Smooth muscle cell (in vitro differentiated cells): ENCODE data around the gene MRPL46. TPM values are rescaled to one million over a fixed set of nuclear protein-coding genes. Genes with fewer than 3 reads are reported as not detected.

Experiments used
- DNase-seq: peaks from one replicate; lab custom pipeline; 2025; ENCODE audit not compliant: unreplicated experiment; lab: John Stamatoyannopoulos, UW
- H2AFZ ChIP-seq: fragments of 200-600 bp; sonication (generic); 2 replicates; pipeline ENCODE4 v1.6.0; 2016; ENCODE audit warnings: antibody characterized with exemption, low read depth, mild to moderate bottlenecking
- H3F3A ChIP-seq: fragments of 200-600 bp; sonication (generic); 2 replicates; pipeline ENCODE4 v1.6.0; 2017; ENCODE audit warnings: antibody characterized with exemption, low read depth
- H3K27ac ChIP-seq: fragments of 200-600 bp; sonication (generic); 2 replicates; pipeline ENCODE4 v1.5.1; 2016; ENCODE audit warnings: low read depth, mild to moderate bottlenecking
- H3K27me3 ChIP-seq: fragments of 200-600 bp; sonication (generic); 2 replicates; pipeline ENCODE4 v1.6.1; 2016; ENCODE audit warnings: low read depth, mild to moderate bottlenecking
- H3K36me3 ChIP-seq: fragments of 200-600 bp; sonication (generic); 2 replicates; pipeline ENCODE4 v1.5.1; 2016; ENCODE audit warnings: low read depth
- H3K4me1 ChIP-seq: fragments of 200-600 bp; sonication (generic); 2 replicates; pipeline ENCODE4 v1.5.1; 2016; ENCODE audit warnings: low read depth
- H3K4me2 ChIP-seq: fragments of 200-600 bp; sonication (generic); 2 replicates; pipeline ENCODE4 v1.6.0; 2016; ENCODE audit warnings: mild to moderate bottlenecking
- H3K4me3 ChIP-seq: fragments of 200-600 bp; sonication (generic); 2 replicates; pipeline ENCODE4 v1.5.1; 2016; ENCODE audit warnings: mild to moderate bottlenecking
- H3K79me2 ChIP-seq: fragments of 200-600 bp; sonication (generic); 2 replicates; pipeline ENCODE4 v1.6.0; 2016; ENCODE audit warnings: low read depth, mild to moderate bottlenecking
- H3K9ac ChIP-seq: fragments of 200-600 bp; sonication (generic); 2 replicates; pipeline ENCODE4 v1.6.0; 2016; ENCODE audit warnings: low read depth
- H3K9me3 ChIP-seq: fragments of 200-600 bp; sonication (generic); replicated peaks from 2 replicates; pipeline ENCODE4 v1.5.1; 2016; ENCODE audit warnings: low read depth
- H4K20me1 ChIP-seq: fragments of 200-600 bp; sonication (generic); 2 replicates; pipeline ENCODE4 v1.6.0; 2016; ENCODE audit warnings: low read depth
- CTCF ChIP-seq: fragments of 200-600 bp; sonication (generic); IDR thresholded peaks from 2 replicates; pipeline ENCODE4 v1.5.1; 2017; ENCODE audit warnings: borderline replicate concordance, mild to moderate bottlenecking, antibody characterized with exemption; ENCODE audit not compliant: insufficient read depth, poor library complexity, severe bottlenecking
- WGBS: methylation state at CpG from one replicate; pipeline ENCODE4 v1.1.7; 2016; ENCODE audit warnings: low lambda C conversion rate; 5-methylcytosine and 5-hydroxymethylcytosine counted together
- polyA plus RNA-seq: library from polyadenylated mRNA; unstranded; fragments of >200 nt; fragmentation: Nextera tagmentation; extraction: Ambion mirVana; gene quantifications from 2 replicates; pipeline ENCODE4 v1.2.1, GENCODE V29; 2016
- total RNA-seq: library from RNA; depleted of rRNA; stranded (reverse); fragments of >200 nt; gene quantifications from 2 replicates; pipeline ENCODE4 v1.2.3, GENCODE V29; 2014

MRPL46 gene
- total and polyA plus RNA-seq, 2 experiments from 2014 or later = 17.1 to 31.0 TPM

GRCh38 chr15:88497109-88497765 lies 30.0 kb upstream of the MRPL46 start:
- H3K4me3 ChIP-seq = no peak overlapping the region
- no peaks in the 10 kb centered on the region for H3K36me3 ChIP-seq
- H3K27me3 ChIP-seq = no peaks in the 10 kb centered on the region
- H4K20me1 ChIP-seq = no peaks in the 10 kb centered on the region
- no peaks in the 10 kb centered on the region for H3F3A ChIP-seq
- WGBS = 89% methylated on average over 11 of the region's 11 CpGs
- no peaks in the 10 kb centered on the region for H3K4me1 ChIP-seq
- no peak for TF ChIP-seq CTCF
- H3K79me2 ChIP-seq = no peaks in the 10 kb centered on the region
- H3K27ac ChIP-seq = no peak overlapping the region
- no peak for DNase-seq
- no peak overlapping the region for H2AFZ ChIP-seq
- no peak overlapping the region for H3K4me2 ChIP-seq
- H3K9me3 ChIP-seq = no peaks in the 10 kb centered on the region
- no peak overlapping the region for H3K9ac ChIP-seq

GRCh38 chr15:88493844-88494243 lies 26.7 kb upstream of the MRPL46 start:
- no peak overlapping the region for H3K4me2 ChIP-seq
- H2AFZ ChIP-seq = no peak overlapping the region
- no peaks in the 10 kb centered on the region for H3K27me3 ChIP-seq
- no peak overlapping the region for H3K9ac ChIP-seq
- TF ChIP-seq CTCF = no peak
- H3K4me1 ChIP-seq = no peaks in the 10 kb centered on the region
- H3F3A ChIP-seq = no peaks in the 10 kb centered on the region
- no peaks in the 10 kb centered on the region for H4K20me1 ChIP-seq
- H3K79me2 ChIP-seq = no peaks in the 10 kb centered on the region
- H3K4me3 ChIP-seq = no peak overlapping the region
- no peaks in the 10 kb centered on the region for H3K9me3 ChIP-seq
- WGBS = 91% methylated on average over 10 of the region's 10 CpGs
- DNase-seq = no peak
- H3K27ac ChIP-seq = no peak overlapping the region
- H3K36me3 ChIP-seq = no peaks in the 10 kb centered on the region

- H3K9me3 ChIP-seq = no peaks in the 10 kb centered on the region
- 86% methylated on average over 10 of the region's 10 CpGs for WGBS
- no peaks in the 10 kb centered on the region for H3F3A ChIP-seq
- no peak overlapping the region for H3K27ac ChIP-seq
- no peak for TF ChIP-seq CTCF
- H3K4me2 ChIP-seq = no peak overlapping the region
- H2AFZ ChIP-seq = no peak overlapping the region
- H3K4me1 ChIP-seq = peaks cover 3% of the 10 kb centered on the region
- H4K20me1 ChIP-seq = no peaks in the 10 kb centered on the region
- no peaks in the 10 kb centered on the region for H3K27me3 ChIP-seq
- H3K79me2 ChIP-seq = no peaks in the 10 kb centered on the region
- no peak for DNase-seq
- H3K36me3 ChIP-seq = no peaks in the 10 kb centered on the region
- no peak overlapping the region for H3K4me3 ChIP-seq
- H3K9ac ChIP-seq = no peak overlapping the region
Measured at GRCh38 chr15:88491158-88491557, 24.0 kb upstream of the MRPL46 start.

DNA sequence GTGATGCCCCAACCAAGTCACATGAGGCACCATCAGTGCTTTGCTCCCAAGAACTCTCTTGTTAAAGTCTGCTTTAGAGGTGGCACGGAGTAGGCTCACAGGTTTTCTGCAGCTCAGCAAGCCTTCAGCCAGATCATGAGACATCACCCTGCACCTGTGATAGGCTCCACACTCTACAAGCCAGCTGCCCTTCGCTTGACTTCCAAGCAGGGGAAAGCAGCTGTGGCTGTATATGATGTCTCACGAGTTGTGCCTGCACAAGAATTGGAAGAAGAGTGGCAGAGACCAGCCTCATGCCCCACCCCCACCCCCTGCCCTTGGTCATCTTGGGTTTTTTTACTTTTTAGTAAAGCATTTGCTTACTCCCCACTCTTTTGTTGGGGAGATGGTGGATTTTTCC lies 22.8 kb upstream of the MRPL46 start:
- no peak for DNase-seq
- no peaks in the 10 kb centered on the region for H3F3A ChIP-seq
- H4K20me1 ChIP-seq = no peaks in the 10 kb centered on the region
- H3K79me2 ChIP-seq = no peaks in the 10 kb centered on the region
- no peak overlapping the region for H3K4me3 ChIP-seq
- no peak overlapping the region for H2AFZ ChIP-seq
- H3K36me3 ChIP-seq = no peaks in the 10 kb centered on the region
- H3K27ac ChIP-seq = no peak overlapping the region
- TF ChIP-seq CTCF = no peak
- H3K9ac ChIP-seq = no peak overlapping the region
- no peak overlapping the region for H3K4me2 ChIP-seq
- H3K27me3 ChIP-seq = no peaks in the 10 kb centered on the region
- WGBS = 94% methylated on average over 3 of the region's 3 CpGs
- no peaks in the 10 kb centered on the region for H3K9me3 ChIP-seq
- H3K4me1 ChIP-seq = peaks cover 10% of the 10 kb centered on the region
